HG02678 (cell line): ENCODE results near the gene SPG7.

Experiments
- ATAC-seq: cut with Tn5 transposase; IDR thresholded peaks from one replicate; pipeline ENCODE4 v1.9.1; 2021; ENCODE audit warnings: mild to moderate bottlenecking, moderate library complexity; ENCODE audit not compliant: unreplicated experiment

Gene SPG7

GRCh38 chr16:89595330-89596060, 87.3 kb downstream of the SPG7 start:
- no peak for ATAC-seq

- ATAC-seq: no peak
Measured at GRCh38 chr16:89596061-89596689, 88.0 kb downstream of the SPG7 start.

- no peak for ATAC-seq
Measured at GRCh38 chr16:89596957-89597649, 88.9 kb downstream of the SPG7 start.

GRCh38 chr16:89598199-89598598, 90.0 kb downstream of the SPG7 start:
- ATAC-seq: no peak

GRCh38 chr16:89599451-89599858, 91.3 kb downstream of the SPG7 start:
- no peak for ATAC-seq

- no peak for ATAC-seq
Measured at GRCh38 chr16:89599902-89600301, 91.7 kb downstream of the SPG7 start.

GRCh38 chr16:89600427-89600826, 92.2 kb downstream of the SPG7 start:
- ATAC-seq: no peak

- ATAC-seq: no peak
Measured at GRCh38 chr16:89600956-89601355, 92.8 kb downstream of the SPG7 start.

- ATAC-seq: no peak
Measured at GRCh38 chr16:89601906-89602272, 93.7 kb downstream of the SPG7 start.

- ATAC-seq: no peak
Measured at GRCh38 chr16:89602273-89602951, 94.2 kb downstream of the SPG7 start.

GRCh38 chr16:89602952-89603590, 94.9 kb downstream of the SPG7 start:
- no peak for ATAC-seq

GRCh38 chr16:89604764-89605163, 96.6 kb downstream of the SPG7 start:
- no peak for ATAC-seq

GRCh38 chr16:89605186-89605970, 97.2 kb downstream of the SPG7 start:
- no peak for ATAC-seq

GRCh38 chr16:89606006-89606405, 97.8 kb downstream of the SPG7 start:
- no peak for ATAC-seq
